ENCODE results near the gene TNNT2.

DNA sequence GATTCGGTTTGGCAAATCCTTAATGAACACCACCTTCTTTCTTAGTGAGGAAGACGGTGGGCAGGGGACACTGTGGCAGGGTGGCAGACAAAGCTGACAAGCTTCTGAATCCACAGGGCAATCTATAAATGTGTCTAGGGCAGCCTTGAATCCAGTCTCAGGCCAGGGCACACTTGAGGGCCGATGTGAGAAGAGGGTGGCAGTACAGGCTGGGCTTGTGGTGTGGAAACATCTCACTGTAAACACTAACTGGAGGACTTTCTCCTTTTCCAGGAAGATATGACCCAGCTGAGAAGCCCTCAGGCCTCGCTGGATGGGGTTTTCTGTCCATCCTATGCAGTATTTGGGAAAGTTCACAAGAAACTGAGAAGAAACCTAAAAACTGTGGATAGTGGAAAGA lies 47.7 kb downstream of the TNNT2 start:
- no peak for TF ChIP-seq CTCF (IDR thresholded peaks at IDR 0.05)
- TF ChIP-seq EZH2 (IDR thresholded peaks at IDR 0.05; ENCODE audit: borderline replicate concordance, insufficient read depth, low read depth, low read length, poor library complexity, severe bottlenecking), result no peak

All from B cell (primary cell).